Stimulated activated CD4-positive, alpha-beta T cell treated with anti-CD3 and anti-CD28 coated beads, Interleukin-4, amount 100 ng/mL, for 24 hours (primary cell): ENCODE data around the gene DNHD1.

Experiments
- DNase-seq: peaks from one replicate; pipeline ENCODE4 v3.0.0-alpha.2; 2020

Gene DNHD1

GRCh38 chr11:6531267-6531752 is 34.2 kb downstream of the DNHD1 start:
- peak; percentile 14 for DNase-seq

DNA sequence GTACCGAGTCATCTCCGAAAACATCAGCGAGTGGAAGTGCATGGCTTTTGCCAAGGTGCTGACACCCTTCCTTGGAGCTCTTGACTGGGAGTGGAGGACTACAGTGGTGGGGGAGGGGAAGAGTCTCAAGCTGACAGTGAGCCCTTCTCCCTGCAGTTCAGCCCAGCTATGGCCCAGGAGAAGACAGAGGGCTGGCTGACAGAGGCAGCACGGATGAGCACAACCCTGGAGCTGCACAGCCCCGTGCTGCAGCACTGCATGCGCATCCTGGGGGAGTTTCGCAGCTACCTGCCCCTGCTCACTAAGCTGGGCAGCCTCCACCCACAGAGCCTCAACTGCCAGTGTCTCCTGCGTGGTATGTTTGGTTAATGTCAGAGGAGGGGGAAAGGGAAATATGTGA is 41.4 kb downstream of the DNHD1 start:
- DNase-seq: no peak

- DNase-seq: no peak
These were observed 41.9 kb downstream of the DNHD1 start for GRCh38 chr11:6538945-6539344.

DNA sequence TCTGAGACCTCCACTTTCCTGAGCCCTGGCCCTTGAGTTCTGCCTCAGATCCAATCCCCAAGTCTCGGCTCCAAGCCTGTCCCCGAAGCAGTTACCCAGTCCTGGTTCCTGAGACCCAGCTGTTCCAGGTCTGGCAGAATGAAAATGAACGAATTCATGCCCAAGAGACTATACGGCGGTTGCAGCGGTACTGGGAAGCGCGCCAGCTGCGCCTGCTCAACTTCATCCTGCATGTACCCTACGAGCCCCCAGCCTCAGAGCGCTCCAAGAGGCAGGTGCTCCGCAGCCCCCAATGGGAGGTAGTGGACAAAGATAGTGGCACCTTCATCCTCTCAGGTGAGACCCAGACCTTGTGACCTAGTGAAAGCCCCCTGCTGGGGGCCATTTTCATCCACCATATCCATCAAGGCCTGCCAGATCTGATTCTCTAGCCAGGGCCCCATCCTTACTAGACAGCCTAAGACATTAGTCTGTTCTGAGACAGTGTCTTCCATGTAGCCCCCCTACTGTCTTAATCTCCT is 42.7 kb downstream of the DNHD1 start:
- no peak for DNase-seq

GRCh38 chr11:6541356-6541755 is 44.3 kb downstream of the DNHD1 start:
- no peak for DNase-seq

GRCh38 chr11:6542727-6543126 is 45.6 kb downstream of the DNHD1 start:
- no peak for DNase-seq

GRCh38 chr11:6544921-6545850 is 48.1 kb downstream of the DNHD1 start:
- DNase-seq: no peak

- no peak for DNase-seq
These were observed 49.0 kb downstream of the DNHD1 start for GRCh38 chr11:6545917-6546605.

GRCh38 chr11:6546735-6547134 is 49.7 kb downstream of the DNHD1 start:
- no peak for DNase-seq

DNA sequence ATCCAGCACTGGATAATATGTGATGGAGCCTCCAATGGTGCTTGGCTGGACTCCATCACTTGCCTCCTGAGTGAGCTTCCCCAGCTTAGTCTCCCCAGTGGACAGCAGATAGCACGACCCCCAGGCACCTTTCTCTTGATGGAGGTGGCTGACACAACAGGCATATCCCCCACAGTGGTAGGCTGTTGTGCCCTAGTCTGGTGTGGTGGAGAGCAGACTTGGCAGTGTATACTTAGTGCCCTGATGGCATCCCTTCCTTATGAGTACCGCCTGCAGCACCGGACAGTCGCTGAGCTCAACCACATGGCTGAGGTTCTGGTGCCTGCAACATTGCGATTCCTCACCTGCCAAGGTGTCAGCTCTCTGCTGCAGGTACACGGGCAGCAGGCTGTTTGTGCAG is 50.1 kb downstream of the DNHD1 start:
- DNase-seq: no peak

GRCh38 chr11:6548121-6548520 is 51.0 kb downstream of the DNHD1 start:
- no peak for DNase-seq

DNA sequence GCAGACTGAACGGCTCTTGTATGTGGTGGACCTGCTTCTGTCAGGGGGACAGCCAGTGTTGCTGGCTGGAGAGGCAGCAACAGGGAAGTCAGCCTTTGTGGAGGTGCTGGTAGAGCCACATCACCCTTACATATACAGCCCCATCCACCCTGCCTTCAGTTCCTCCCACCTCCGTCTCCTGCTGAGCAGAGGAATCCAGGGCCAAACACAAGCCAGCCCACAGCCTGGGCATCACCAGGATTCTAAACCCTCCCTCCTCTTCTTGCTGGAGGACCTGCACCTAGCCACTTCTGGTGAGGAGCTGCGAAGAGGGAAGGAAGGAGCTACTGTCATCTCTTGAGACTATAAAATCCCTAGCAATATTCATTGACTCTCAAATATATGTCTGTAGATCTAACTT is 51.6 kb downstream of the DNHD1 start:
- DNase-seq: no peak

- DNase-seq: no peak
These were observed 56.6 kb downstream of the DNHD1 start for GRCh38 chr11:6553634-6554033.

- DNase-seq: no peak
These were observed 58.0 kb downstream of the DNHD1 start for GRCh38 chr11:6554828-6555706.

DNA sequence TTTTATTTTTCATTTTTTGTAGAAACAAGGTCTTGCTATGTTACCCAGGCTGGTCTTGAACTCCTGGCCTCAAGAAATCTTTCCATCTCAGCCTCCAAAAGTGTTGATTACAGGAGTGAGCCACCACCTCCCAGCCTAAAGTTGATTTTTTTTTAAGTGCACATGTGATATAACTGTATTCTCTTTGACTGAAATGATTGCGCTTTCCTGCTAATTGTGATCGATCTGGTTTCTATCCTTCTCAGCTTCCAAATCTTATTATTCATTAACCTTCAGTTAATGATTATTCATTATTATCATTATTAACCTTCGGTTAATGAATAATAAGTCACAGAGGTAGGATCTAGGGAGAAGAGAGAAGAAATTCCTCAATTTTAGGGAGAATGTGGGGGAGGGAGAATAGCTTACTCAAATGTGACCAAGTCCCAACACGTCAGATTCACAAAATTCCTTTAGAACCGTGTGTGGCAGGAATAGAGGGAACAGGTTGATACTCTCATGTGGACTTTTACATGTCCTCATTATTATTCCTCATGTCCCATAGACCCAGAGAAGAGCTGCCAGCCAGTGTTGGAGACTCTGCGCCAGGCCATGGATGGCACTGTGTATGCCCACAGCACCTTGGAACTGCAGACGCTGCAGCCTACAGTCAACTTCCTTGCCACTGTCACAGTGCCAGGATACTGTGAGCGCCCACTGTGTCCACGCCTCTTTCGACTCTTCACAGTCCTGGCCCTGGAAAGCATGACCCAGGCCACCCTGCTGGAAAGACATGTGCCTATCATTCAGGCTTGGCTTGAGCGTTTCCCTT is 59.3 kb downstream of the DNHD1 start:
- no peak for DNase-seq

- DNase-seq: no peak
These were observed 60.0 kb downstream of the DNHD1 start for GRCh38 chr11:6557063-6557462.

DNA sequence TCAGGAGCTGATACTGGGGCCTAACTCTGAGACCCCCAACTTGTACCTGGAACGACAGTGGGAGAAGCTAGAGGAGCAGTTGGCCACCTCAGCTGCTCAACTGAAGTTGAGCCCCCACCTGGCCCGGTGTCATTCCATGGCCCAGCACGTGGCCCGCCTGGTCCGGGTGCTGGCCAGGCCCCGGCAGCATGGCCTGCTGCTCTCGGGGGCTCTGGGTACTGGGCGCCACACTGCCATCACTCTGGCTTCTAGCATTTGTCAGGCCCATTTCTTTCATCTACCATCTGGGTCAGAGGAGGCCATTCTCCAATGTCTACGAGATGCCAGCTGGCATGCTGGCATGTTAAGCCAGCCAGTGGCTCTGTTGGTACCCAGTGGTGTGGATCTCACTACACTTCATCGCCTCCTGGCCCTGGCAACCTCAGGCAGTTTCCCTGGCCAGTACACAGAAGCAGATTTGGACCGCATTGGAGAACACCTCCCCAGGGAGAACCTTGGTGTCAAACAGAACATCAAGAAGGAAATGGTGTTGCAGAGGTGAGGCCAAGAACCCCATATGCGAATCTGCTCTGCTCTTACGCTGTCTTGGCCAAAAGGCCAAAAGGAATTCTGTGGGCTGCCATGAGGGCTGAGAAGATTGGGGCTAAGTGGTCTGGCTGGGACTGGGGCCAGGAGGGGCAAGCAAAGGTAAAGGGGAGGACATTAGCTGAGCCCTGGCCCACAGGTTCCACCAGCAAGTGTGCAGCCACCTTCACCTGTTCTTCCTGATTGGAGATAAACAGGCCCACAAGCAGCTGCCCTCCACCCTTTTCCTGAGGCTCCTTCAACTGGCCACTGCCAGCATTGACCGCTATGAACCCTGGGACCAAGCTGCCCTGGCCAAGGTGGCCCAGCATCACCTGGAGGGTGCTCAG is 60.9 kb downstream of the DNHD1 start:
- no peak for DNase-seq

DNA sequence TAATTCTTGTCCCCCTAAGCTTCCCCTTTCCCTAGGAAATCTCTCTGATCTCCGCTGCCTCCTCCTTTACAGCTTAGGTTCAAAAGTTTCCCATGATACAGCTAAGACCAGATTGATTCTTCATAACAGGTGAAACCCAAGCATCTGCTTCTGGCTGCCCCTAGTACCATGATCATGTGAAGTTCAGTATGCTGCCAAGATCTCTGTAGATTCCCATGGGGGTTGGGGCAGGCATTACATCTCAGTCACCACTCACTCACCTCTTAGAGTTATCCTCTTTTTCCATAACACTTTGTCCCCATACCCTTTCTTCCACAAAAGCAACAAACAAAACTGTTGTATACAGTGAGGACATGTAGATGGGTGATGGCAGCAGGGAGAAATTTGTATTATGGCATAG is 62.3 kb downstream of the DNHD1 start:
- DNase-seq: no peak

DNA sequence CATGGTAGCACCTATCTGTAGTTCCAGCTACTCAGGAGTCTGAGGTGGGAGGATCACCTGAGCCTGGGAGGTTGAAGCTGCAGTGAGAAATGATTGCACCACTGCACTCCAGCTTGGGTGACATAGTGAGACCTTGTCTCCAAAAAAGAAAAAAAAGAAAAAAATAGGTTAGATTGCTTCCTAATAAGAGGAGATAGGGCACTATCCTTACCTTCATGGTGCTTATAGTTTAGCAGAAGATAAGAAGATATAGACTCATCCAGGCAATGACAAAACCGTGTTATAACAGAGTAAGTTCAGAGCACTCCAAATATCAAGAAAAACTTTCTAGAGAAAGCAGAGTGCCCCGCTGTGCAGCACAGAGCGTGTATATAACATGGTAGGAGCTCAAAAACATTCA is 64.2 kb downstream of the DNHD1 start:
- DNase-seq: no peak

DNA sequence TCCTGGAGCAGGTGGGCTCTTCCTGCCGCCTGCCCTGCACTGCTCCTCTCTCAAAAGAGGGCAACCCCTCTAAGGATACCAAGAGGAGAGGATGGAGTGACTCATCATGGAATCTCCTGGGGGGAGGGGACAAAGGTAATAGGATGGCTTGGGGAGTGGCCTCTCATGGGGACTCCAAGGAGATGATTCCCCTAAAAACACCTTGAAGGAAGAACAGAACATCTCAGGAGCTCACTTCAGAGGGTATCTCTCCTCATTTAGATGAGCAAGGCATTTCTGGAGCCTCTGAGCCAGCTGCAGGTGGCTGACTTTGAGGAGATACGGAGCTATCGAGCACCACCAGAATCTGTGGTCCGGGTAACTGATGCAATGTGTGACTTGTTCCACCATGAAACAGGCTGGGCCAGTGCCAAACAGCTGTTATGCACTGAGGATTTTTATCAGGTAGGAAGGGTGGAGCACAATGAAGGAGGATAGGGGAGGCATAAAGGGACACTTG is 66.1 kb downstream of the DNHD1 start:
- no peak for DNase-seq

- DNase-seq: no peak
These were observed 66.6 kb downstream of the DNHD1 start for GRCh38 chr11:6563667-6564066.
